BJ (cell line): ENCODE results near the gene PSKH1. TPM values are rescaled to one million over a fixed set of nuclear protein-coding genes. Genes with fewer than 3 reads are reported as not detected.

Experiments used
- CTCF ChIA-PET: fragments of 350-600 bp; formaldehyde crosslinking; extraction: SDS; loops from one replicate; lab custom pipeline; 2021; ENCODE audit warnings: antibody characterized with exemption, inconsistent platforms; lab: Yijun Ruan, JAX
- POLR2A ChIA-PET: fragments of 300-600 bp; sonication (Branson Sonifier 250); formaldehyde crosslinking; extraction: SDS; loops from one replicate; lab custom pipeline; 2021; ENCODE audit warnings: antibody characterized with exemption; lab: Charles Lee
- DNase-seq: peaks from one replicate; pipeline ENCODE4 v3.0.0-alpha.2; 2011; ENCODE audit warnings: low read depth
- H3K27me3 ChIP-seq: 2 replicates; pipeline ENCODE4 v1.6.0; 2011; ENCODE audit warnings: low read length; ENCODE audit not compliant: control insufficient read depth, insufficient read depth
- H3K36me3 ChIP-seq: 2 replicates; pipeline ENCODE4 v1.5.1; 2011; ENCODE audit warnings: low read length; ENCODE audit not compliant: control insufficient read depth, insufficient read depth
- H3K4me3 ChIP-seq: 2 replicates; pipeline ENCODE4 v1.5.1; 2011; ENCODE audit warnings: low read depth, mild to moderate bottlenecking, control low read depth, low read length
- polyA plus RNA-seq: library from polyadenylated mRNA; depleted of rRNA; stranded (reverse); fragments of >200 nt; gene quantifications from 2 replicates; pipeline ENCODE4 v1.2.3, GENCODE V29; 2011
- TF ChIP-seq, protein P1 (sequence below): IDR thresholded peaks from 2 replicates; pipeline ENCODE4 v1.5.1; 2011; ENCODE audit warnings: low read depth, mild to moderate bottlenecking, control low read depth, inconsistent platforms, low read length, moderate library complexity; ENCODE audit not compliant: insufficient read depth

PSKH1 gene
- polyA plus RNA-seq, 1 experiment: 45.5 TPM

GRCh38 chr16:67901734-67902133 lies 8.7 kb downstream of the PSKH1 start:
- Histone ChIP-seq H3K36me3 (peaks cover 4% of the 10 kb centered on the region), H3K4me3 (no peak overlapping the region), H3K27me3 (no peaks in the 10 kb centered on the region)
- DNase-seq: no peak
- ChIA-PET CTCF (interaction anchor here (0.7 to 2.1 kb wide), 2 partner anchors 86 to 387 kb away, joined by 3 to 6 read pairs; no protein-coding TSS in a partner anchor), POLR2A (no interaction called here)
- TF ChIP-seq, protein P1, sequence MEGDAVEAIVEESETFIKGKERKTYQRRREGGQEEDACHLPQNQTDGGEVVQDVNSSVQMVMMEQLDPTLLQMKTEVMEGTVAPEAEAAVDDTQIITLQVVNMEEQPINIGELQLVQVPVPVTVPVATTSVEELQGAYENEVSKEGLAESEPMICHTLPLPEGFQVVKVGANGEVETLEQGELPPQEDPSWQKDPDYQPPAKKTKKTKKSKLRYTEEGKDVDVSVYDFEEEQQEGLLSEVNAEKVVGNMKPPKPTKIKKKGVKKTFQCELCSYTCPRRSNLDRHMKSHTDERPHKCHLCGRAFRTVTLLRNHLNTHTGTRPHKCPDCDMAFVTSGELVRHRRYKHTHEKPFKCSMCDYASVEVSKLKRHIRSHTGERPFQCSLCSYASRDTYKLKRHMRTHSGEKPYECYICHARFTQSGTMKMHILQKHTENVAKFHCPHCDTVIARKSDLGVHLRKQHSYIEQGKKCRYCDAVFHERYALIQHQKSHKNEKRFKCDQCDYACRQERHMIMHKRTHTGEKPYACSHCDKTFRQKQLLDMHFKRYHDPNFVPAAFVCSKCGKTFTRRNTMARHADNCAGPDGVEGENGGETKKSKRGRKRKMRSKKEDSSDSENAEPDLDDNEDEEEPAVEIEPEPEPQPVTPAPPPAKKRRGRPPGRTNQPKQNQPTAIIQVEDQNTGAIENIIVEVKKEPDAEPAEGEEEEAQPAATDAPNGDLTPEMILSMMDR: no peak

DNA sequence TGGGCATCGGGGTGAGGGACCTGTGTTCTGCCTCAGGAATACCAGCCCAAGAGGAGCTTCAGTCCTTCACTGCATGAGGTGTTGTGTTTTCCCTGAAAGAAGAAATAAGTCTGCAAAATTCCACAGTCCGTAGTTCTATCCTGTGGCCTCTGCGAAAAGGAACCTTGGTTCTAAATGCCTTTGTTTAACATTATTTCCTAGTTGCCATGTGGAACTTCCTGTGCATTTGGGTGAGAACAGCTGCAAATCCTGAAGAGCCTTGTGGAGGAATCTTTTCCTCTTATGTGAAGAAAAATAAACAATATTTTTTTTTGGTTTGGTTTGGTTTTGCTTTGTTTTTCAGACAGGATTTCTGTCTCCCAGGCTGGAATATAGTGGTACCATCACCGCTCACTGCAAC lies 9.8 kb downstream of the PSKH1 start:
- Histone ChIP-seq H3K36me3 (peaks cover 4% of the 10 kb centered on the region), H3K4me3 (no peak overlapping the region), H3K27me3 (no peaks in the 10 kb centered on the region)
- CTCF ChIA-PET: interaction anchor here (1.9 kb wide), 1 partner anchor 19 kb away, joined by 7 read pairs; the partner anchor contains the start of gene NRN1L
- POLR2A ChIA-PET: no interaction called here
- TF ChIP-seq, protein P1: no peak
- no peak for DNase-seq

DNA sequence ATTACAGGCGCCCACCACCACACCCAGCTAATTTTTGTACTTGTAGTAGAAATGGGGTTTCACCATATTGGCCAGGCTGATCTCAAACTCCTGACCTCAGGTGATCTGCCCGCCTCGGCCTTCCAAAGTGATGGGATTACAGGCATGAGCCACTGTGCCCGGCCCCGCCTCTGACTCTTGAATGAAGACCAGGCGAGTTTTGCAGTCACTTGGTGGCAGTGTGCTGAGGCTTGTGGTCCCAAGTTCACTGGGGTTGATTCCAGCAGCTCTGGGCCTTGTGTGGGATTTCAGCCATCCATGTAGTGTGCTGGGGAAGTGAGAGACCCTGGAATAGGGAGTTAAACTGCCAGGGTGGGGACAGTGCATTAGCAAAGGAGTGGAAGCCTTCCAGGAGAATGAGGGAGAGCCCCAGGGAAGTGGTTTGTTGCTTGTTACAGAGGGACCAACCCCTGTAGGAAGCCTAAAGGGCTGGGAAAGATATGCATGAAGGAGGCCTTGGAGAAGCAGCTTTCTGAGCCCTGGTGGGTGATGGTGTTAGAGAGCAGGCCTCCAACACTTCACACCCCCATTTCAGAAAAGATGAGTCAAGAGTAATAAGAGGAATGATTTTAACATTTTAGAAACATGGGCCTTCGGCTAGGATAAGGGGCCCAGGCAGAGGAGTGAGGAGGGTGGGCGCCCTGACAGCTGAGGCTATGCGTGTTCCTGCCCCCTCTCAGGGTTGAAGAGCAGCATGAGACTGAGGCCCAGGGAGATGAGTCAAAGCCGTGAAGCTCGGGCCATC lies 14.5 kb downstream of the PSKH1 start:
- DNase-seq: no peak
- Histone ChIP-seq H3K36me3 (peaks cover 16% of the 10 kb centered on the region), H3K27me3 (no peaks in the 10 kb centered on the region), H3K4me3 (no peak overlapping the region)
- ChIA-PET POLR2A (no interaction called here), CTCF (interaction anchor here (0.6 to 5.9 kb wide), 6 partner anchors 11 to 705 kb away, joined by 3 to 32 read pairs (median 4); partner anchors contain the start of gene NRN1L)
- TF ChIP-seq, protein P1: no peak

DNA sequence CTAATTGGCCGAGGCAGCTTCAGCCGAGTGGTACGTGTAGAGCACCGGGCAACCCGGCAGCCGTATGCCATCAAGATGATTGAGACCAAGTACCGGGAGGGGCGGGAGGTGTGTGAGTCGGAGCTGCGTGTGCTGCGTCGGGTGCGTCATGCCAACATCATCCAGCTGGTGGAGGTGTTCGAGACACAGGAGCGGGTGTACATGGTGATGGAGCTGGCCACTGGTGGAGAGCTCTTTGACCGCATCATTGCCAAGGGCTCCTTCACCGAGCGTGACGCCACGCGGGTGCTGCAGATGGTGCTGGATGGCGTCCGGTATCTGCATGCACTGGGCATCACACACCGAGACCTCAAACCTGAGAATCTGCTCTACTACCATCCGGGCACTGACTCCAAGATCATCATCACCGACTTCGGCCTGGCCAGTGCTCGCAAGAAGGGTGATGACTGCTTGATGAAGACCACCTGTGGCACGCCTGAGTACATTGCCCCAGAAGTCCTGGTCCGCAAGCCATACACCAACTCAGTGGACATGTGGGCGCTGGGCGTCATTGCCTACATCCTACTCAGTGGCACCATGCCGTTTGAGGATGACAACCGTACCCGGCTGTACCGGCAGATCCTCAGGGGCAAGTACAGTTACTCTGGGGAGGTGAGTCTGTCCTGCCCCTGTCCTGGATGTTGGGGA lies 16.1 kb downstream of the PSKH1 start:
- Histone ChIP-seq H3K4me3 (no peak overlapping the region), H3K36me3 (peaks cover 14% of the 10 kb centered on the region), H3K27me3 (no peaks in the 10 kb centered on the region)
- ChIA-PET POLR2A (no interaction called here), CTCF (interaction anchor here (0.6 to 5.9 kb wide), 4 partner anchors 12 to 26 kb away, joined by 3 to 32 read pairs (median 3); partner anchors contain the start of gene NRN1L)
- TF ChIP-seq, protein P1: no peak
- no peak for DNase-seq

GRCh38 chr16:67910158-67910557 lies 17.1 kb downstream of the PSKH1 start:
- POLR2A ChIA-PET: no interaction called here

More at GRCh38 chr16:67910158-67910557, 17.1 kb downstream of the PSKH1 start:
- CTCF ChIA-PET: interaction anchor here (0.6 to 5.9 kb wide), 6 partner anchors 13 to 393 kb away, joined by 3 to 32 read pairs (median 4); partner anchors contain the start of genes CTRL and NRN1L
- Histone ChIP-seq H3K4me3 (no peak overlapping the region), H3K36me3 (peaks cover 14% of the 10 kb centered on the region), H3K27me3 (no peaks in the 10 kb centered on the region)
- TF ChIP-seq, protein P1: no peak
- no peak for DNase-seq
